ENCODE measurements around the gene SLC35E4. TPM values are rescaled to one million over a fixed set of nuclear protein-coding genes. Genes with fewer than 3 reads are reported as not detected.
A peak's percentile ranks its signal among the peaks of the same experiment; 100 is the strongest.

Gene SLC35E4
- total and polyA plus RNA-seq, 8 donors = 1.8 to 3.8 (median 2.9) TPM

DNA sequence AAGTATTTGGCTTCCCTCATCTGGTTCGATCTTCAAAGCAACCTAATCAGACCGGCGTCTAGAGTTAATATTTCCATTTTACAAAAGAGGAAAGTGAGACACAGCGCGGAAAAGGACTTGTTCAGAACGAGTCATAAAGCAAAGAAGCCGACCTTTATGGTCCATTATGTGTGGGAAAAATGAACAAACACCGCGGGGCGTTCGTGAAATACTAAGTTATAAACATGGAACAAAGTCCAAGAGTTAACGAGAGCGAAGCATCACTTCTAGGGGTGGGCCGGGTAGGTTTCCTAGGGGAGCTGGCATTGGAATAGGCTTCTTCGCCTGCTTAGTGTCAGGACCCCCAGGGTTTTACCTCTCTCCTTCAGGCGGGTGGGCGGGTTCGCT is 31.5 kb downstream of the SLC35E4 start:
- peaks cover 0 to 12% of the 10 kb centered on the region in 2 donors for H3K27me3 ChIP-seq
- H3K9me3 ChIP-seq = no peaks in the 10 kb centered on the region
- no peak for ATAC-seq
- peak in 1 of 4 donors; percentile 14 for DNase-seq
- H3K27ac ChIP-seq = peak overlapping the region; percentile 53 to 80
- intact Hi-C loops (cut with DNase I) = no loop called here
- peaks cover 0 to 19% of the 10 kb centered on the region in 2 donors for H3K4me1 ChIP-seq
- TF ChIP-seq, protein P1, sequence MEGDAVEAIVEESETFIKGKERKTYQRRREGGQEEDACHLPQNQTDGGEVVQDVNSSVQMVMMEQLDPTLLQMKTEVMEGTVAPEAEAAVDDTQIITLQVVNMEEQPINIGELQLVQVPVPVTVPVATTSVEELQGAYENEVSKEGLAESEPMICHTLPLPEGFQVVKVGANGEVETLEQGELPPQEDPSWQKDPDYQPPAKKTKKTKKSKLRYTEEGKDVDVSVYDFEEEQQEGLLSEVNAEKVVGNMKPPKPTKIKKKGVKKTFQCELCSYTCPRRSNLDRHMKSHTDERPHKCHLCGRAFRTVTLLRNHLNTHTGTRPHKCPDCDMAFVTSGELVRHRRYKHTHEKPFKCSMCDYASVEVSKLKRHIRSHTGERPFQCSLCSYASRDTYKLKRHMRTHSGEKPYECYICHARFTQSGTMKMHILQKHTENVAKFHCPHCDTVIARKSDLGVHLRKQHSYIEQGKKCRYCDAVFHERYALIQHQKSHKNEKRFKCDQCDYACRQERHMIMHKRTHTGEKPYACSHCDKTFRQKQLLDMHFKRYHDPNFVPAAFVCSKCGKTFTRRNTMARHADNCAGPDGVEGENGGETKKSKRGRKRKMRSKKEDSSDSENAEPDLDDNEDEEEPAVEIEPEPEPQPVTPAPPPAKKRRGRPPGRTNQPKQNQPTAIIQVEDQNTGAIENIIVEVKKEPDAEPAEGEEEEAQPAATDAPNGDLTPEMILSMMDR (IDR thresholded peaks at IDR 0.05) = no peak
- H3K36me3 ChIP-seq = peaks cover 0 to 20% of the 10 kb centered on the region in 2 donors
- peak overlapping the region; percentile 70 to 81 for H3K4me3 ChIP-seq

GRCh38 chr22:30667494-30668385 is 32.2 kb downstream of the SLC35E4 start, which contains the start of gene DUSP18:
TSS of gene DUSP18 (minus strand) at chr22:30667875. CDS start at chr22:30664003, 3,872 bp downstream.
- DNase-seq = peak; percentile 90 to 100 (median 94)
- H3K4me3 ChIP-seq = peak within 1 kb of the TSS; percentile 70 to 81
- peak within 1 kb of the TSS; percentile 53 to 80 for H3K27ac ChIP-seq
- peaks cover 0 to 12% of the 10 kb centered on the region in 2 donors for H3K27me3 ChIP-seq
- peak; percentile 96 for ATAC-seq
- TF ChIP-seq, protein P1 (IDR thresholded peaks at IDR 0.05) = peak; percentile 10 to 58
- peaks cover 0 to 19% of the 10 kb centered on the region in 2 donors for H3K4me1 ChIP-seq
- no peaks in the 10 kb centered on the region for H3K9me3 ChIP-seq
- H3K36me3 ChIP-seq = peaks cover 0 to 13% of the 10 kb centered on the region in 2 donors
- intact Hi-C loops (cut with DNase I) = no loop called here

DNA sequence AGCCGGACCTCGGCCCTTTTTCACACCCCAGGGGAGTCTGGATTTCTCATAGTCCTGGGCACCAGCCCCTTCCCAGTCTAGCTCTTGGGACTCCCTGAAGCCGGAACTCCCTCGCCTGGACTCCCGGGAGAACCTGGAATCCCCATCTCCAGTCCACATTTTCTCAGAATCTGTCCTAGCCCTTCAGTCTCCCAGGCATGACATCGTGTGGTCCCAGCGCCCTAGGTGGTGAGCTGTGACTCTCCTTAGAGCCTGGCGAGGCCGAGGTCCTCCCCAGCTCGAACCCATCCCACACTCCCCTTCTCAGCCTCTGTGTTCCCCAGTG is 32.8 kb downstream of the SLC35E4 start:
- TF ChIP-seq, protein P1 (IDR thresholded peaks at IDR 0.05) = no peak
- Histone ChIP-seq H3K9me3 (no peaks in the 10 kb centered on the region), H3K4me3 (peak overlapping the region; percentile 70 to 81), H3K27me3 (peaks cover 0 to 12% of the 10 kb centered on the region in 2 donors), H3K36me3 (peaks cover 0 to 7% of the 10 kb centered on the region in 2 donors), H3K27ac (peak overlapping the region in 1 of 2 donors; percentile 80), H3K4me1 (peaks cover 0 to 19% of the 10 kb centered on the region in 2 donors)
- ATAC-seq (peak; percentile 1), DNase-seq (peak in 1 of 4 donors; percentile 4)
- intact Hi-C loops (cut with DNase I) = no loop called here

DNA sequence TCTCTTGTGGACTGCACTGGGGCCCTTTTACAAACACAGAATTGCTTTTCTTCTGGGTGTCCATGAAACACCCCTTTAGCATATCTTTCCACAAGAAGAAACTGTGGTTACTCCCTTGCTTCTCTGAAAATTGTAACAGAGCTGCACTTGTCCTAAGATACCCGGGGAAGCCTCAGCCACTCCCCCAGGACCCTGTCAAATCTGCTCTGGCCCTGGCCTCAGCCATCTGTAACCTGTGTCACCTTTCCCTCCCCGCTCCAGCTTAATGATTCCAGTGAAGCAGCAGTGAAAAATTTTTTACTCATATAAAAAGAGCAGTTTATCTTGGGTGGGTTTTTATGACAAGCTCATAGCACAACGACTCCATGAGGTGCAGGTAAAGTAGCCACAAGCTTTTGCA is 35.5 kb downstream of the SLC35E4 start:
- intact Hi-C loops (cut with DNase I) = no loop called here
- Histone ChIP-seq H3K27ac (no peak overlapping the region), H3K27me3 (peaks cover 0 to 12% of the 10 kb centered on the region in 2 donors), H3K36me3 (no peaks in the 10 kb centered on the region), H3K9me3 (no peaks in the 10 kb centered on the region), H3K4me3 (no peak overlapping the region), H3K4me1 (peaks cover 0 to 15% of the 10 kb centered on the region in 2 donors)
- DNase-seq (no peak), ATAC-seq (no peak)
- TF ChIP-seq, protein P1 (IDR thresholded peaks at IDR 0.05) = no peak

DNA sequence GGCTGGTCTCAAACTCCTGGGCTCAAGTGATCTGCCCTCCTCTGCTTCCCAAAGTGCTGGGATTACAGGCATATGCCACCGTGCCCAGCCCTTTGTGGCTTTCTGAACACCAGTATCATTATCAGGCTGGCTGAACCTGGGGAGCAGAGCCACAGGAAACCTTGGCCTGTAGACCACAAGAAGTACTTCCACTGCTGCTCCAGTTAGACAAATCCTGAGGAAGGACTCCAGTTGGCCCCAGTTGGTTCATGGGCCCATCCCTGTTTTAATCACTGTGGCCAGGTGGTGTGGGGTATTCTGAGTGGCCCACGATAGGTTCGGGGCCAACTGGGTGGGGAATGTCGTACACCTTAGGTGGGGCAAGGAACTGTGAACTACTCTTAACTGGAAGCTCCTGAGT is 37.6 kb downstream of the SLC35E4 start:
- H3K4me1 ChIP-seq = peaks cover 0 to 3% of the 10 kb centered on the region in 2 donors
- H3K9me3 ChIP-seq = no peaks in the 10 kb centered on the region
- intact Hi-C loops (cut with DNase I) = no loop called here
- H3K36me3 ChIP-seq = no peaks in the 10 kb centered on the region
- no peak for ATAC-seq
- peaks cover 0 to 17% of the 10 kb centered on the region in 2 donors for H3K27me3 ChIP-seq
- no peak for DNase-seq
- H3K27ac ChIP-seq = no peak overlapping the region
- no peak overlapping the region for H3K4me3 ChIP-seq
- TF ChIP-seq, protein P1 (IDR thresholded peaks at IDR 0.05) = no peak

Data from left lung (tissue), 10 donors.